ENCODE data around the gene POFUT1.

Gene POFUT1

DNA sequence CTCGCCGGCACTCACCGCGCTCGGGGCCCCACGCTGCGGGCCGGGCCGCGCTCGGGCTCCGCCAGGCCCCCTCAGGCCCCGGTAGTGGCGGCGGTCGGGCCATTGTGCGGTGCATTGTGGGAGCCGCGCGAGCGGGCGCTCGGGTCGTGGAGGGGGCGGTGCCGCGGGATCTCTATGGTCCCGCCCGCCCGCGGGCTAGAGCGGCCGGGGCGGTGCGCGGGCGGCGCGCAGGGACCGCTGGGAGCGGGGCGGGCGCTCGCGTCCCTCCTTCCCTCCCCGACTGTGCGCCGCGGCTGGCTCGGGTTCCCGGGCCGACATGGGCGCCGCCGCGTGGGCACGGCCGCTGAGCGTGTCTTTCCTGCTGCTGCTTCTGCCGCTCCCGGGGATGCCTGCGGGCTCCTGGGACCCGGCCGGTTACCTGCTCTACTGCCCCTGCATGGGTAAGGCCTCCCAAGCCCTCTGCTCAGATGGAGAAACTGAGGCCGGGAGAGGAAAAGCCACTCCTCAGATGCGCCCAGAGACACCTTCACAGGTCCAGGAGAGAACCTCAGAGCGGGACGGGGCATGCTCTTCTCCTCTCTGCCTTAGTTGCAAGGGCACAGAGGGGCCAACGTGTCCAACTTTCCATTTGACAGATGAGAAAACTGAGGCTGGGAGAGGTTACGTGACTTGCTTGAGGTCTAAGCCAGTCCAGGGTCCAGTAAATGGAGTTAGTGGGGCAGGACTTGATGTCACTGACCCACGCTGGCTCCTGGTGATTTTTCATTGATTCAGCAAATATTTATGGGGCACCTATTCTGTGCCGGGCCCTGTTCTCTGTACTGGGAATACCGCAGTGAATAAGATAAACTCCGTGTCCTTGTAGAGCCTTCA lies at the start of gene POFUT1, which contains the start of gene PLAGL2:
POFUT1 (plus strand) TSS at position 255 of the 873 bp plus-strand sequence; CDS start at position 317, 62 bp downstream.
PLAGL2 (minus strand) TSS at position 118 of the 873 bp plus-strand sequence. CDS start 5,565 bp downstream, outside the sequence.
- TF ChIP-seq, protein P1, sequence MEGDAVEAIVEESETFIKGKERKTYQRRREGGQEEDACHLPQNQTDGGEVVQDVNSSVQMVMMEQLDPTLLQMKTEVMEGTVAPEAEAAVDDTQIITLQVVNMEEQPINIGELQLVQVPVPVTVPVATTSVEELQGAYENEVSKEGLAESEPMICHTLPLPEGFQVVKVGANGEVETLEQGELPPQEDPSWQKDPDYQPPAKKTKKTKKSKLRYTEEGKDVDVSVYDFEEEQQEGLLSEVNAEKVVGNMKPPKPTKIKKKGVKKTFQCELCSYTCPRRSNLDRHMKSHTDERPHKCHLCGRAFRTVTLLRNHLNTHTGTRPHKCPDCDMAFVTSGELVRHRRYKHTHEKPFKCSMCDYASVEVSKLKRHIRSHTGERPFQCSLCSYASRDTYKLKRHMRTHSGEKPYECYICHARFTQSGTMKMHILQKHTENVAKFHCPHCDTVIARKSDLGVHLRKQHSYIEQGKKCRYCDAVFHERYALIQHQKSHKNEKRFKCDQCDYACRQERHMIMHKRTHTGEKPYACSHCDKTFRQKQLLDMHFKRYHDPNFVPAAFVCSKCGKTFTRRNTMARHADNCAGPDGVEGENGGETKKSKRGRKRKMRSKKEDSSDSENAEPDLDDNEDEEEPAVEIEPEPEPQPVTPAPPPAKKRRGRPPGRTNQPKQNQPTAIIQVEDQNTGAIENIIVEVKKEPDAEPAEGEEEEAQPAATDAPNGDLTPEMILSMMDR (conservative IDR thresholded peaks at IDR 0.05; ENCODE audit: low read depth, low read length), result peak; percentile 14
- H3K4me3 ChIP-seq (ENCODE audit: low read length), result peak within 1 kb of the TSS; percentile 99
- peak; percentile 40 for DNase-seq (ENCODE audit: low read depth)

DNA sequence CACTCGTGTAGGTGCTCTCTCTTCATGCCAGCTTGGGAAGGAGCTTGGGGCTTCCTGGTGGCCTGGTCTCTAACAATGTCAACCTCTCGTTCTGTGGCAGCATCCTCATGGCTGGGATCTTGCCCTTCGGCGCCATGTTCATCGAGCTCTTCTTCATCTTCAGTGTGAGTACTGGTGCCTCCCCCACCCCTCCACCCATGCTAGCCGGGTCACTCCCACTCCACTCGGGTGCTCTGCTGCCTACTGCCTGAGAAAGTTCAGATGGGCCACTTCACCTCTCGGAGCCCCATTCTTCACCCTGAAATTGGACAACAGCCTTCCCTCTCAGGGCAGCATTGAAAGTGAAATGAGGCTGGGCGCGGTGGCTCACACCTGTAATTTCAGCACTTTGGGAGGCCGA lies 49.3 kb upstream of the POFUT1 start:
- no peak for DNase-seq (ENCODE audit: low read depth)
- H3K4me3 ChIP-seq (ENCODE audit: low read length), result no peak overlapping the region
- TF ChIP-seq, protein P1 (conservative IDR thresholded peaks at IDR 0.05; ENCODE audit: low read depth, low read length), result no peak

DNA sequence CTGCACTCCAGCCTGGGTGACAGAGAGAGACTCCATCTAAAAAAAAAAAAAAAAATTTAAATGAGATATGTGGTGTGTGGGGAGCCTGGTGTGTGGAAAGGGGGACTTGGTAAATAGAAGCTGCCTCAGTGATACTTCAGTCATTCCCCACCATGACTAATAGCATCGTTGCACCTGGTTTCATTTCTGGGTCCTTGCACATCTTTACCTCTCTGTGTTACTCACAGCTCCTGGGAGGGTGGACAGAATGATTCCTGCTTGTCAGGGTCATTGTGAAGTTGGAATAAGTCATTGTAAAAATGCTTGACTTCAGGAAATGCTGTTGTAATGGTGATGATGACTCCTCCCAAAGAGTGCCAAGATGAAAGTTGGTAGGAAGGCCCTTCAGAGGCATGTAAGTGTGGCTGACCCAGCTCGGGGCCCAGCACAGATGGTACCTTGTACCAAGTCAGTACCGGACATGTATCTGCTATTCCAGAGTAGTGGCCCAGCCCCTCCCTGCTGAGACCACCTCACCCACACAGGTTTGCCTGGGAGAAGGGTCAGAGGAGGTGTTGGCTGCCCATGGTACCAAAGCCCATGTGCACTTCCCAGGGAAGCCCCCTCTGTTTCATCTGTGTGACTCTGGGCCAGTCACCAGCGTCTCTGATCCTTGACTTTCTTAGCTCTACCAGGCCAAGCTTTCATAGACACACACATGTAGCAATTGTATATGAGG lies 48.6 kb upstream of the POFUT1 start:
- no peak for DNase-seq (ENCODE audit: low read depth)
- H3K4me3 ChIP-seq (ENCODE audit: low read length), result no peak overlapping the region
- TF ChIP-seq, protein P1 (conservative IDR thresholded peaks at IDR 0.05; ENCODE audit: low read depth, low read length), result no peak

DNA sequence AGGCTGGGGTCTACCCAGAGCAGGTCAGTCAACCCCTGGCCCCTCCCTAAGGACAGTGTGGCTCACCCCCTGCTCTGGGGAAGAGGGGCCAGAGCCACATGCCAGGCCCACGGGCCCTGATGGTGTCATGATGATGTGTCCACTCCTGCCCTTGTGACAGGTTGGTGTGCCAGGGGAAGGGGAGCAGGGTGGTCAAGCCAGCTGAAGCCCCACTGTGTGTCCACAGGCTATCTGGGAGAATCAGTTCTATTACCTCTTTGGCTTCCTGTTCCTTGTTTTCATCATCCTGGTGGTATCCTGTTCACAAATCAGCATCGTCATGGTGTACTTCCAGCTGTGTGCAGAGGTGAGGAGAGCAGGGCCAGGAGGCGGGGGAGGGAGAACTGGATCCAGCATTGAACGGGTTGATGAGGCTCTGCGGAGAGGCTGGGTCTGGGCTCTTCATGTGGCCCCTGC lies 47.9 kb upstream of the POFUT1 start:
- no peak for DNase-seq (ENCODE audit: low read depth)
- TF ChIP-seq, protein P1 (conservative IDR thresholded peaks at IDR 0.05; ENCODE audit: low read depth, low read length), result no peak

DNA sequence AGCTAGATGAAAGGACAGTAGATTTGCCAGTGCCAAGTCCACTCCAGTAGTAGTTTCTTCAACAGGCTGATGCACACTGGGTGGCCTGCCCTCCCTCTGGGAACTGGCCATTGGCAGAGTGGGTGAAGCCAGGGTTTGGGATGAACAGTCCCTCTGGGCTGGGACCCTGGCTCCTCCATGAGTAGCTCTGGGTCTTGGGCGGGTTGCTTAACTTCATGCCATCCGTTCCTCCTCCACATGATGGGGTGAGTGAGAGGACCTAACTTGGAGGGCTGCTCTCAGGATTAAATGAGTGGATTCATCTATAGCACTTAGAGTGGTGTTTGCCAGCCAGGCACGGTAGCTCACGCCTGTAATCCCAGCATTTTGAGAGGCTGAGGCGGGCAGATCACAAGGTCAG lies 47.3 kb upstream of the POFUT1 start:
- TF ChIP-seq, protein P1 (conservative IDR thresholded peaks at IDR 0.05; ENCODE audit: low read depth, low read length), result no peak
- DNase-seq (ENCODE audit: low read depth), result no peak

More for the DNA sequence above, 47.9 kb upstream of the POFUT1 start:
- no peak overlapping the region for H3K4me3 ChIP-seq (ENCODE audit: low read length)

DNA sequence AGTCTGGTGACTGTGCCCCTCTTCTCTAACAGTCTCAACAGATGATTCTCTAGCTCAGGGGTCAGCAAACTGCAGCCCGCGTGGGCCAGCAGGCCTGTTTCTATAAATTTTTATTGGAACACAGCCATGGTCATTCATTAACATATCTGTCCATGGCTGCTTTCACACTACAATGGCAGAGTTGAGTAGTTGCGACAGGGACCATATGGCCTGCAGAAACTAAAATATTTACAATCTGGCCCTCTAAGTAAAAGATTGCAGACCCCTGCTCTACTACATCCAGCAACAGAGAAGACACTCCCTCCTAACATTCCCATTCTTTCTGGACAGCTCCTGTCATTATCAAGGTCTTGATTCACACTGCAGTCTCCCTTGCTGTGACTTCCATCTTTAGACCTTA lies 45.3 kb upstream of the POFUT1 start:
- no peak for DNase-seq (ENCODE audit: low read depth)
- no peak overlapping the region for H3K4me3 ChIP-seq (ENCODE audit: low read length)
- TF ChIP-seq, protein P1 (conservative IDR thresholded peaks at IDR 0.05; ENCODE audit: low read depth, low read length), result no peak

More for the DNA sequence above, 47.3 kb upstream of the POFUT1 start:
- no peak overlapping the region for H3K4me3 ChIP-seq (ENCODE audit: low read length)
